HG03103 (cell line): ENCODE measurements around the gene TICAM1.
"Not testable (repeated sequence)": the region's sequence is repeated elsewhere in the genome, so short reads cannot be mapped to it uniquely, and the experiment has no call there.

ENCODE experiments used
- ATAC-seq: cut with Tn5 transposase; IDR thresholded peaks from one replicate; pipeline ENCODE4 v1.9.1; 2021; ENCODE audit warnings: low read depth; ENCODE audit not compliant: unreplicated experiment

Gene TICAM1

DNA sequence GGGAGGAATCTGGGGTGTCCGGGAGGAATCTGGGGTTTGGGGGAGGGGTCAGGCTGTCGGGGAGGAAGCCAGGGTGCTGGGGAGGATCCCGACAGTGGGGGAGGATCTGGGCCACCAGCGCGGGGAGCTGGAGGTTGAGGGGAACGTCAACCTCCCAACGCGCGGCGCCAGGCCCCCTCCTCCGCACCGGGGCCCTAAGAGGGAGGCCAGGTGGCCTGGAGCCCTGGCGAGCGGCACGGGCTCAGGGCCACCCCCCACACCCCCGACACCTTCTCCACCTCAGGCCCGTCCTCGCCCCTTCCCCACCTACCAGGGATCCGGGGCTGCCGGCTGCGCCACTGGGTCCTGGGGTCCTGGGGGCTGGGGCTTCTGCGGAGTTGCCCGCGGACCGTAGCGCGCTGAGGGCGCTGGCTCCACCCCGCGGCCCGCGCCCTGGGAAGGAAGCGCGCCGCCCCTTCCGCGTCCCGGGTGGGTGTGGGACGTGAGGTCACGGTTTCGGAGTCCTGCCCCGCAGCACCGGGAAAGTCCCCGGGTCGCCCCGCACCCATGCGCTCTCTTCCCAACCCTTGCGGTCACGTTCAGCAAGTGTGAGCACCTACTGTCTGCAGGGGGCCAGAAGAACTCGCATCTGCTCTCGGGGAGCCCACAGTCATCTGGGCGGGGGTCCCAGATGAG is at the start of gene TICAM1:
TSS of gene TICAM1 (minus strand) at position 409 of the 675 bp plus-strand sequence. CDS start 13,335 bp downstream, outside the sequence.
- ATAC-seq: peak; percentile 54

DNA sequence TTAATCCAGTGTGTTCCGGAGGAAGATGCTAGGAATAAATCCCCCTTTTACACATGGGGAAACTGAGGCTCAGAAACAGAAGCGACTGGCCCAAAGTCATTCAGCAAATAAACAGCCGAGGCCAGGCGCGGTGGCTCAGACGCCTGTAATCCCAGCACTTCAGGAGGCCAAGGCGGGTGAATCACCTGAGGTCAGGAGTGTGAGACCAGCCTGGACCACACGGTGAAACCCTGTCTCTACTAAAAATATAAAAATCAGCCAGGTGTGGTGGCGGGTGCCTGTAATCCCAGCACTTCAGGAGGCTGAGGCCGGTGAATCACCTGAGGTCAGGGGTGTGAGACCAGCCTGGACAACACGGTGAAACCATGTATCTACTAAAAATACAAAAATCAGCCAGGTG is 47.5 kb upstream of the TICAM1 start:
- ATAC-seq: no peak

GRCh38 chr19:4878491-4878968 is 47.0 kb upstream of the TICAM1 start:
- no peak for ATAC-seq

DNA sequence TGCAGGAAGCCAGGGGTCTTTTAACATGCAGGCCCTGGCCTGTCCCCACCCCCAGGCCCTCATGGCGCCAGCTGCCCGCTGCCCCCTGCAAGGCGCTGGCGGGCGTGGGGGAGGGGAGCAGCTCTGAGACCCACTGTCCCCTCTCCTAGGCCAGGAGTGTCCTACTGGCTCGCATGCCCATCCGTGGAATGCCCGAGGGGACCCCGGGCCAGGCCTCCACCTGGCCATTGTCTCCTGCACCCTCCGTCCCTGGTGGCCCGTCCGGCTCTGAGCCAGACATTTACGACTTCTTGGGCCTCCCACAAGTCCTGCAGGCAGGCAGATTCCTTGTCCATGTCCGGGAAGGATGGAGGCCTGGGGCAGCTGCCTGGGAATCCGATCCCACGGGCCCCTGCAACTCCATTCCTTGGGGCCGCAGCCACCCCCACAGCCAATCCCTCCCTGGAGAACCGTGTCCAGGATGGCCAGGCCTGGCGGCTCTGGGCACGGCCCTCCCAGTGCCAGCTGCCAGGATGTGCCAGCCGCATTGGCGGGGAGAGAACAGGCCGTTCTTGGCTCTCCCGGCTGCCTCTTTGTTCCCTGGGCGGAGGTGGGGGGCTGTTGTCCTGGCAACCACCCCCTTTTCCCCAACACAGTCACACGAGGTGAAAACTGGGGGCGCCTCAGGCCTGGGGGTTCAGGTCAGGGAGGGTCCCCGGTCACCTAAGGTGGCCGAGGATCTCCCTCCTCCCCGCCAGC is 46.4 kb upstream of the TICAM1 start:
- no peak for ATAC-seq

DNA sequence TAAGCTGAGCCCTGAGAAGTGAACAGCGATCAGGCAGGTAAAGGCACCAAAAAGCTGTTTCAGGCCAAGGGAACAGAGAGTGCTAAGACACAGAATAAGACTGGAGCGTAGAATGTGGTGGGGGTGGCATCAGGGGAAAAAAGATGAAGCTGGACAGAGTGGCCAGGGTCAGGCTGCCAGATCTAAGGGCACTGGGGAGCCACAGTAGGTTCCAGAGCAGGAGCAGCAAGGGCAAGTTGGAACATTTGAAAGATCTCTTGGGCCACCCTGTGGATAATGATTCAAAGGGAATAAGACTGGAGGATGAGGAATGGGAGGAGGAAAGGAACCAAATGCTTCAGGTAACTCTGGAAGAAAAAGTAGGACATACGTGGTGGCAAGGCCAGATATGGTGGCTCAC is 42.4 kb upstream of the TICAM1 start:
- no peak for ATAC-seq

GRCh38 chr19:4871711-4872110 is 40.2 kb upstream of the TICAM1 start:
- ATAC-seq: no peak

- ATAC-seq: no peak
Measured at GRCh38 chr19:4870025-4870700, 38.7 kb upstream of the TICAM1 start.

DNA sequence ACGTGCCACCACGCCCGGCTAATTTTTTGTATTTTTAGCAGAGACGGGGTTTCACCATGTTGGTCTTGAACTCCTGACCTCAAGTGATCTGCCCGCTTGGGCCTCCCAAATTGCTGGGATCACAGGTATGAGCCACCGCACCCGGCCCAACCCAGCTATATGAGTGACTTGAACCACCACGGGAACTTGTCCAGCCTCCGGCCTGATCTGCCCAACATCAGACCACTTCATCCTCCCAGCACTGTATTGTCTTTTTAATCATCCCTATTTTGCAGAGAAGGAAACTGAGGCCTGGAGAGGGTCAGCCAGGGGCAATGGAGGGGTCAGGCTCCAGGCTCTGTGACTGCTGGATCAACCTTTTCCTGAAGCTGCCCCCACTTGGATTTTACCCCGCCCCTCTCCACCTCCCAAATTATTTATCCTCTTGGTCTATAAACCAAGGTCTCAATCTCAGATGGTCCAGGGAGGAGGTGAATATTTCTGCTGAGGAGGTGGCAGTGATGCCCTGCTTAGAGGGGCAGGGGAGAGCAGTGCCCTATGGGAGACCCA is 36.8 kb upstream of the TICAM1 start:
- no peak for ATAC-seq

DNA sequence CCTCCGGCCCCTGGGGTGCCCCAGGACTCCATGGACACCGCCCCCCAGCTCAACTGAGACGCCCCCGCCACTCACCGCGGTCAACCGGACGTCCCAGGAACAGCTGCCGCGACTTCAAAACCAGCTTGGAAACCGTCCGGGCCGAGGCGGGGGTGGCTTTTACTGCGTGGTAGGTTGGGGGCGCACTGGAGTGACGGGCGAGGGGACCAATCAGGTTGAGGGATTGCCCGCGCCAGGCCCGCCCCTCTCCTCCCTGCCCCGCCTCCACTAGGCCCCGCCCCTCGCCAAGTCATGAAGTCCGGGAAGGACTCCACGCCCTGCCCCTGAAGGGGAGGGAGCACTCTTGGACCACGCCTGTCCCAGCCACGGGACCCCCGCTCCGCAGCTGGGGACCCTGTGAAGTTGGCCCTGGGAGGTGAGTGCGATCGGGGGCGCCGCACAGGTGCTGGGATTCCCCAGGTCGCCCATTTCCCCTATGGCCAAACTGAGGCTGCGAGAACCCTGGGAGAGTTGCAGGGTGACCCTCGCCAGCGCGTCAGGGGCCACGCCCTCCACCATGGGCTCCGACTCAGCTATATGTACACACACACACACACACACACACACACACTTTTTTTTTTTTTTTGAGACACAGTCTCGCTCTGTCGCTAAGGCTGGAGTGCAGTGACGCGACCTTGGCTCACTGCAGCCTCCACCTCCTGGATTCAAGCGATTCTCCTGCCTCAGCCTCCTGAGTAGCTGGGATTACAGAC is 36.2 kb upstream of the TICAM1 start, which contains the start of gene PLIN3:
TSS of gene PLIN3 (minus strand) at position 134 of the 752 bp plus-strand sequence. CDS start 6,273 bp downstream, outside the sequence.
- ATAC-seq: peak; percentile 59

- ATAC-seq: no peak
Measured at GRCh38 chr19:4866595-4867424, 35.3 kb upstream of the TICAM1 start.

DNA sequence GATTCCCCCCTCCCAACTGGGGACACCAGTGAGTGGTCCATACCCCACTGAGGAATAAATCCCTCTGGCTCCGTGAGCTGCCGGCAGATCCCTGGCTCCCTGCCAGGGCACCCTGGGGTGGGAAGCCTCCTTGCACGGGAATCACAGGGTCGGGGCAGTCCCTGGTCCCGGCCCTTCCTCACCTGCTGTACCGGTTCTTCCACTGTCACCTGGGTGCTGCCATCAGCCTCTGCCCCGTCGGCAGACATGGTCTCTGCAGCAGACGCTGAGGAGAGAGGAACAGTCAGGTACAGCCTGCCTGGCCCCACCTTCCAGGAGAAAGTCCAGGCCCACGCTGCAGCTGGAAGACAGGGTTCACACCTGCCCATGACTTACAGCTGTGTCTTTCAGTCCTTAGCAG is 29.6 kb upstream of the TICAM1 start:
- ATAC-seq: no peak

GRCh38 chr19:4859697-4860096 is 28.2 kb upstream of the TICAM1 start:
- ATAC-seq: no peak

- ATAC-seq: not testable (repeated sequence)
Measured at GRCh38 chr19:4856468-4856867, 25.0 kb upstream of the TICAM1 start.

DNA sequence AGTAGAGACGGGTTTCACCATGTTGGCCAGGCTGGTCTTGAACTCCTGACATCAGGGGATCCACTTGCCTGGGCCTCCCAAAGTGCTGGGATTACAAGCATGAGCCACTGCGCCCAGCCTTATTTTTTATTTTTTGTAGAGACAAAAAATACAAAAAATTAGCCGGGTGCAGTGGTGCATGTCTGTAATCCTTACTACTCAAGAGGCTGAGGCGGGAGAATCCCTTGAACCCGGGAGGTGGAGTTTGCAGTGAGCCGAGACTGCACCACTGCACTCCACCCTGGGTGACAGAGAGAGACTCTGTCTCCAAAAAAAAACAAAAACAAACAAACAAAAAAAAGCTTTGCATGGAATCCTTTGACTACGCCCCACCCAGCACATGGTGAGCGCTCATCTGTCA is 22.0 kb upstream of the TICAM1 start:
- not testable (repeated sequence) for ATAC-seq

DNA sequence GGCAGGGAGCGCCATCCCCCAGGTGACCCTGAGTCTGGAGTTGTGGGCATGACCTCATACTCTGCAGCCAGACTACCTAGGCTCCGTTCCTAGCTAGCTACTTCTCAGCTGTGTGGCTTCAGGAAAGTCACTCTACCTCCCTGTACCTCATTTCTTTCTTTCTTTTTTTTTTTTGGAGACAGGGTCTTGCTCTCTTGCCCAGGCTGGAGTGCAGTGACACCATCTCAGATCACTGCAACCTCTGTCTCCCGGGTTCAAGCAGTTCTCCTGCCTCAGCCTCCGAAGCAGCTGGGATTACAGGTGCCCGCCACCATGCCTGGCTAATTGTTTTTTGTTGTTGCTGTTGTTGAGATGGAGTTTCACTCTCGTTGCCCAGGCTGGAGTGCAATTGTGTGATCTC is 21.0 kb upstream of the TICAM1 start:
- no peak for ATAC-seq

GRCh38 chr19:4851551-4852290 is 20.2 kb upstream of the TICAM1 start:
- ATAC-seq: no peak

DNA sequence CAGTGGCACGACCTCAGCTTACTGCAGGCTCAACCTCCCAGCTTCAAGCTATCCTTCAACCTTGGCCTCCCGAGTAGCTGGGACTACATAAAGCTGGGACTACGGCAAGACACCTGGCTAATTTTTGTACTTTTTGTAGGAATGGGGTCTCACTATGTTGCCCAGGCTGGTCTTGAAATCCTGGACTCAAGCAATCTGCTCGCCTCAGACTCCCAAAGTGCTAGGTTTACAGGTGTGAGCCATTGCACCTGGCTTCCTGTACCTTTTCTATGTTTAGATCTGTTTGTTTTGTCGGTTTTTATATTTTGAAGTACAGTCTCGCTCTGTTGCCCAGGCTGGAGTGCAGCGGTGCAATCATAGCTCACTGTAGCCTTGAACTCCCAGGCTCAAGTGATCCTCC is 17.5 kb upstream of the TICAM1 start:
- ATAC-seq: no peak

DNA sequence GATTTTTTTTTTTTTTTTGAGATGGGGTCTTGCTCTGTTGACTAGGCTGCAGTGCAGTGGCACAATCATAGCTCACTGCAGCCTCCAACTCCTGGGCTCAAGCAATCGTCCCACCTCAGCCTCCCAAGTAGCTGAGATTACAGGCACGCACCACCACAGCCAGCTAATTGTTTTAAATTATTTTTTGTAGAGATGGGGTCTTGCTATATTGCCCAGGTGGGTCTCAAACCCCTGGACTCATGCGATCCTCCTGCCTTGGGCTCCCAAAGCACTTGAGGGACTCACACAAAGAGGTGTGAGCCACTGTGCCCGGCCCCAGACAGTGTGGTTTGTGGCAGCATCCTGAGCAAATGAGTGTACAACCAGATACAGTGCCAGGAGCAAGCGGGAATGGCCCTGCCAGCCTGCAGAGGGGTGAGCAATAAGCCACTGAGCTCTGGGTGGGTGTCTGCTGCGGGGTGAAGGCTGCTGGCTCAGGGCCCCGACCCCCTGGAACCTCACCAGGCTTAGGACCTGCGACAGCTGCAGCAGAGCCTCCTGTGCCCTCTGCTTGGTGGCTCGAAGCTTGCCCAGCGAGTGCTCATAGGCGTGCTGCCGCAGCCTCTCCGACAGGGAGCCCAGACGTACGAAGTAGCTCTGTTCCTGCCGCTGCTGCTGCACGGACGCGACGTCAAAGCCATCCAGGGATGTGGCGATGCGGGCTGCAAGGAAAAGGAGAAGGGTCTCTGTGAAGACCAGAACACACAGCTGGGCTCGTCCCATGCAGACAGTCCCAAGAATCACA is 15.9 kb upstream of the TICAM1 start:
- ATAC-seq: no peak
